B cell (primary cell): ENCODE measurements around the gene RIC8A. TPM values are rescaled to one million over a fixed set of nuclear protein-coding genes. Genes with fewer than 3 reads are reported as not detected.
A peak's percentile ranks its signal among the peaks of the same experiment; 100 is the strongest.

ENCODE experiments used
- ATAC-seq: fragments of 200-7000 bp; cut with Tn5 transposase; one replicate; pipeline ENCODE4 v1.10.0; 2021; ENCODE audit warnings: low read depth, mild to moderate bottlenecking, moderate number of reproducible peaks, moderate library complexity
- CTCF ChIA-PET: fragments of 350-600 bp; sonication (Branson Sonifier 250); formaldehyde crosslinking; loops from one replicate; lab custom pipeline; 2021; ENCODE audit warnings: antibody characterized with exemption, inconsistent platforms; lab: Charles Lee
- POLR2A ChIA-PET: fragments of 350-600 bp; sonication (Branson Sonifier 250); formaldehyde crosslinking; loops from one replicate; lab custom pipeline; 2021; ENCODE audit warnings: antibody characterized with exemption; lab: Charles Lee
- DNase-seq: peaks from one replicate; pipeline ENCODE4 v3.0.0; 2013
- H2AFZ ChIP-seq: 2 replicates; pipeline ENCODE4 v1.6.1; 2012; ENCODE audit warnings: mild to moderate bottlenecking, low read depth, low read length; ENCODE audit not compliant: insufficient read depth, poor library complexity, severe bottlenecking
- H3K27ac ChIP-seq, 2 donors: 1 replicate in 1 of 2; 2 replicates in 1 of 2; pipeline ENCODE4 v1.5.1; 2012 to 2013; ENCODE audit warnings: low read length in 2 of 2, mild to moderate bottlenecking in 2 of 2, moderate library complexity in 1 of 2
- H3K27me3 ChIP-seq, 4 experiments: fragments of 200-600 bp in 1 of 4; sonication (generic) in 1 of 4; replicated peaks in 1 of 4; 1 replicate in 2 of 4; 2 replicates in 2 of 4; pipeline versions ENCODE4 v1.6.1 to v1.7.0; 2013 to 2016; ENCODE audit warnings: low read length in 3 of 4, mild to moderate bottlenecking in 2 of 4, mixed read lengths in 1 of 4, moderate library complexity in 1 of 4; ENCODE audit not compliant: insufficient read depth in 4 of 4, control insufficient read depth in 3 of 4; ENCODE audit errors: control extremely low read depth in 1 of 4
- H3K36me3 ChIP-seq, 2 experiments: replicated peaks in 1 of 2; 1 replicate in 1 of 2; 2 replicates in 1 of 2; pipeline versions ENCODE4 v1.6.1 to v1.7.1; 2013; ENCODE audit warnings: low read length in 1 of 2; ENCODE audit not compliant: insufficient read depth in 2 of 2, control insufficient read depth in 1 of 2; ENCODE audit errors: control extremely low read depth in 1 of 2, extremely low read depth in 1 of 2
- H3K4me1 ChIP-seq, 2 donors: fragments of 200-600 bp in 1 of 2; sonication (generic) in 1 of 2; 1 replicate in 1 of 2; 2 replicates in 1 of 2; pipeline versions ENCODE4 v1.5.1 to v1.6.1; 2013 to 2017; ENCODE audit warnings: low read length in 2 of 2; ENCODE audit not compliant: control insufficient read depth in 2 of 2, insufficient read depth in 2 of 2
- H3K4me2 ChIP-seq: replicated peaks from 2 replicates; pipeline ENCODE3; 2012; ENCODE audit warnings: mild to moderate bottlenecking, low read depth, low read length; ENCODE audit not compliant: poor library complexity, severe bottlenecking
- H3K4me3 ChIP-seq, 5 experiments: fragments of 200-600 bp in 1 of 5; sonication (generic) in 1 of 5; 1 replicate in 3 of 5; 2 replicates in 2 of 5; pipeline versions ENCODE4 v1.5.1 to v1.7.0; 2011 to 2016; ENCODE audit warnings: low read length in 4 of 5, mild to moderate bottlenecking in 4 of 5, low read depth in 2 of 5, control low read depth in 1 of 5, moderate library complexity in 1 of 5; ENCODE audit not compliant: insufficient read depth in 1 of 5; ENCODE audit errors: control extremely low read depth in 1 of 5, extremely low read depth in 1 of 5
- H3K79me2 ChIP-seq: fragments of 200-600 bp; sonication (generic); one replicate; pipeline ENCODE4 v1.6.0; 2016; ENCODE audit warnings: low read length; ENCODE audit not compliant: control insufficient read depth, insufficient read depth
- H3K9ac ChIP-seq: fragments of 200-600 bp; sonication (generic); 2 replicates; pipeline ENCODE4 v1.6.1; 2017; ENCODE audit warnings: mild to moderate bottlenecking, low read length, moderate library complexity
- H3K9me3 ChIP-seq, 3 donors: one replicate each; pipeline versions ENCODE4 v1.6.1 to v1.7.1; 2013; ENCODE audit warnings: low read length in 2 of 3; ENCODE audit not compliant: control insufficient read depth in 2 of 3, insufficient read depth in 1 of 3; ENCODE audit errors: control extremely low read depth in 1 of 3
- H4K20me1 ChIP-seq: 2 replicates; pipeline ENCODE4 v1.6.0; 2012; ENCODE audit warnings: mild to moderate bottlenecking, low read length; ENCODE audit not compliant: insufficient read depth, control insufficient read depth, poor library complexity, severe bottlenecking
- H3K27ac Mint-ChIP-seq: one replicate; pipeline ENCODE4 v1.8.0; 2021; ENCODE audit warnings: mixed read lengths
- H3K27me3 Mint-ChIP-seq: one replicate; pipeline ENCODE4 v1.8.0; 2021; ENCODE audit warnings: mixed read lengths
- H3K4me1 Mint-ChIP-seq: one replicate; pipeline ENCODE4 v1.8.0; 2021; ENCODE audit warnings: mixed read lengths
- H3K4me3 Mint-ChIP-seq: one replicate; pipeline ENCODE4 v1.8.0; 2021; ENCODE audit warnings: mixed read lengths
- H3K9me3 Mint-ChIP-seq: one replicate; pipeline ENCODE4 v1.8.0; 2022; ENCODE audit warnings: mixed read lengths; ENCODE audit not compliant: insufficient read depth
- CTCF ChIP-seq: fragments of 200-600 bp; IDR thresholded peaks from one replicate; pipeline ENCODE4 v1.8.0; 2022; ENCODE audit warnings: antibody characterized with exemption, mild to moderate bottlenecking
- EZH2 ChIP-seq: IDR thresholded peaks from 2 replicates; pipeline ENCODE4 v1.6.1; 2012; ENCODE audit warnings: borderline replicate concordance, low read depth, mild to moderate bottlenecking, moderate library complexity, low read length; ENCODE audit not compliant: insufficient read depth, poor library complexity, severe bottlenecking
- WGBS: methylation state at CpG from one replicate; pipeline ENCODE4 v1.1.5; 2013; ENCODE audit warnings: missing lambda C conversion rate; ENCODE audit not compliant: insufficient coverage; 5-methylcytosine and 5-hydroxymethylcytosine counted together
- intact Hi-C: fragments of 100-400 bp; cut with micrococcal nuclease; formaldehyde crosslinking; loops from one replicate; pipeline ENCODE4 v1.10.0; 2022
- polyA plus RNA-seq: library from polyadenylated mRNA; depleted of rRNA; stranded (reverse); fragments of >200 nt; gene quantifications from 2 replicates; pipeline ENCODE4 v1.2.3, GENCODE V29; 2012
- total RNA-seq, 2 donors: library from RNA; stranded (reverse); fragments of 120-200 nt in 1 of 2; gene quantifications; 1 replicate in 1 of 2; 2 replicates in 1 of 2; pipeline versions ENCODE4 v1.2.3 to v1.2.4, GENCODE V29; 2013 to 2022

Gene RIC8A
- total and polyA plus RNA-seq, 2 donors (not counting 1 experiment from before 2014, with no cell fraction given): 100 to 102 TPM

- 3% methylated on average over 39 of the region's 39 CpGs for WGBS
- Histone ChIP-seq H3K27ac (peak overlapping the region; percentile 71 to 96), H4K20me1 (peaks cover 80% of the 10 kb centered on the region), H3K9me3 (no peaks in the 10 kb centered on the region), H2AFZ (peak overlapping the region; percentile 64), H3K79me2 (peaks cover 73% of the 10 kb centered on the region), H3K27me3 (no peaks in the 10 kb centered on the region), H3K4me3 (peak overlapping the region; percentile 43 to 98 (median 89)), H3K36me3 (peaks cover 0 to 48% of the 10 kb centered on the region in 2 experiments), H3K4me2 (peak overlapping the region; percentile 98), H3K9ac (peak overlapping the region; percentile 93), H3K4me1 (peaks cover 26 to 44% of the 10 kb centered on the region in 2 donors)
- Mint-ChIP-seq H3K27ac (peak overlapping the region; percentile 100), H3K27me3 (no peaks in the 10 kb centered on the region), H3K9me3 (no peaks in the 10 kb centered on the region), H3K4me1 (peaks cover 60% of the 10 kb centered on the region), H3K4me3 (peak overlapping the region; percentile 98)
- ATAC-seq: no peak
- no peak for DNase-seq
- POLR2A ChIA-PET: interaction anchor here (0.5 to 3.2 kb wide), 20 partner anchors 23 to 1177 kb away, joined by 3 to 25 read pairs (median 4); partner anchors contain the start of genes IFITM2, LRRC56, PGGHG and PNPLA2
- intact Hi-C loops: loop anchor here (1.0 to 5.0 kb wide), 7 partner anchors 30 to 591 kb away; partner anchors contain the start of genes HRAS, LRRC56, PSMD13 and SIRT3
- TF ChIP-seq CTCF (no peak), EZH2 (no peak)
- CTCF ChIA-PET: interaction anchor here (0.5 to 4.0 kb wide), 14 partner anchors 31 to 425 kb away, joined by 3 to 33 read pairs (median 4); partner anchors contain the start of gene PTDSS2
These were observed 841 bp upstream of the RIC8A start for GRCh38 chr11:206526-207207.

- peaks cover 26 to 43% of the 10 kb centered on the region in 2 donors for H3K4me1 ChIP-seq
- TF ChIP-seq CTCF: no peak
- no peak for TF ChIP-seq EZH2
- H3K79me2 ChIP-seq: peaks cover 69% of the 10 kb centered on the region
- H3K9ac ChIP-seq: peak overlapping the region; percentile 90
- no peaks in the 10 kb centered on the region for H3K27me3 ChIP-seq
- intact Hi-C loops: loop anchor here (1.0 to 5.0 kb wide), 8 partner anchors 28 to 589 kb away; partner anchors contain the start of genes HRAS, LRRC56, PSMD13 and SIRT3
- H3K4me3 ChIP-seq: peak overlapping the region; percentile 65 to 91 (median 89)
- ChIA-PET POLR2A (interaction anchor here (0.6 to 3.2 kb wide), 15 partner anchors 9 to 640 kb away, joined by 3 to 25 read pairs (median 4); partner anchors contain the start of genes LRRC56, PGGHG, PNPLA2 and PSMD13), CTCF (interaction anchor here (1.0 to 4.0 kb wide), 7 partner anchors 27 to 242 kb away, joined by 3 to 33 read pairs (median 4); partner anchors contain the start of gene PTDSS2)
- WGBS: under 1% methylated on average over 27 of the region's 27 CpGs
- peak overlapping the region; percentile 96 to 98 for H3K27ac ChIP-seq
- DNase-seq: no peak
- Mint-ChIP-seq H3K27ac (peak overlapping the region; percentile 100), H3K9me3 (no peaks in the 10 kb centered on the region), H3K4me3 (peak overlapping the region; percentile 98), H3K4me1 (peaks cover 50% of the 10 kb centered on the region), H3K27me3 (no peaks in the 10 kb centered on the region)
- peak; percentile 6 for ATAC-seq
- H3K4me2 ChIP-seq: peak overlapping the region; percentile 90
- H4K20me1 ChIP-seq: peaks cover 79% of the 10 kb centered on the region
- H3K9me3 ChIP-seq: no peaks in the 10 kb centered on the region
- peak overlapping the region; percentile 69 for H2AFZ ChIP-seq
- peaks cover 0 to 60% of the 10 kb centered on the region in 2 experiments for H3K36me3 ChIP-seq
These were observed 314 bp downstream of the RIC8A start for GRCh38 chr11:207863-208180.
